ENCODE results near the gene PTPRK.

Gene PTPRK

DNA sequence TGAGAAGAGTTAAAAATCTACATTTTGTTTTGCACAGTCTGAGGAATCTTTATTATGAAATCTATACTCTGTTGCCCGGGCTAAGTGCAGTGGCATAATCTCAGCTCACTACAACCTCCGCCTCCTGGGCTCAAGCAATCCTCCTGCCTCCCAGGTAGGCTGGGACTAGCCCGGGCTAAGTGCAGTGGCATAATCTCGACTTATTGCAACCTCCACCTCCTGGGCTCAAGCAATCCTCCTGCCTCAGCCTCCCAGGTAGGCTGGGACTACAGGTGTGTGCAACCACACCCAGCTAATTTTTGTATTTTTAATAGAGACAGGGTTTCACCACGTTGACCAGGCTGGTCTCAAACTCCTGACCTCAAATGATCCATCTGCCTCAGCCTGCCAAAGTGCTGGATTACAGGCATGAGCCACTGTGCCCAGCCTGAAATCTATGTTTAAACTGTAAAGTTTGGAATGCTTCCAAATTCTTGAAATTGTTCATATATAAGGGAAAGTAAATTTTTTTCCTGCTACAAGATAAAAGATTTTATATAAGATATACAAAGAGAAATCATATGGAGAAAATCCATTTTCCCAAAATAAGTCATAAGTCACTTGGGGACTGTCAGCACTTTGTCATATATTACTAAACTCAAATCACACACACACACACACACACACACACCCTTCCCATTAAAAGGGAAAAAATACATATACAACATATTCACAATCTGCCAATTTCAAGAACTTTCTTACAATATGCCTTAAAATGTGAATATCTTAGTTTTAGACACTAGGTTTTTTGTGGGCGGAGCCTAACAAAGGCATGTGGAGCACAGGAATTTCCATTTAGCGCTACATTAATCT is 19.4 kb downstream of the PTPRK start:
- H3K4me2 ChIP-seq (ENCODE audit: low read length): no peak overlapping the region
- no peak overlapping the region for H3K9ac ChIP-seq
- H3K4me3 ChIP-seq (ENCODE audit: low read depth, low read length): no peak overlapping the region
- TF ChIP-seq, protein P1, sequence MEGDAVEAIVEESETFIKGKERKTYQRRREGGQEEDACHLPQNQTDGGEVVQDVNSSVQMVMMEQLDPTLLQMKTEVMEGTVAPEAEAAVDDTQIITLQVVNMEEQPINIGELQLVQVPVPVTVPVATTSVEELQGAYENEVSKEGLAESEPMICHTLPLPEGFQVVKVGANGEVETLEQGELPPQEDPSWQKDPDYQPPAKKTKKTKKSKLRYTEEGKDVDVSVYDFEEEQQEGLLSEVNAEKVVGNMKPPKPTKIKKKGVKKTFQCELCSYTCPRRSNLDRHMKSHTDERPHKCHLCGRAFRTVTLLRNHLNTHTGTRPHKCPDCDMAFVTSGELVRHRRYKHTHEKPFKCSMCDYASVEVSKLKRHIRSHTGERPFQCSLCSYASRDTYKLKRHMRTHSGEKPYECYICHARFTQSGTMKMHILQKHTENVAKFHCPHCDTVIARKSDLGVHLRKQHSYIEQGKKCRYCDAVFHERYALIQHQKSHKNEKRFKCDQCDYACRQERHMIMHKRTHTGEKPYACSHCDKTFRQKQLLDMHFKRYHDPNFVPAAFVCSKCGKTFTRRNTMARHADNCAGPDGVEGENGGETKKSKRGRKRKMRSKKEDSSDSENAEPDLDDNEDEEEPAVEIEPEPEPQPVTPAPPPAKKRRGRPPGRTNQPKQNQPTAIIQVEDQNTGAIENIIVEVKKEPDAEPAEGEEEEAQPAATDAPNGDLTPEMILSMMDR (IDR thresholded peaks at IDR 0.05): no peak
- H3K79me2 ChIP-seq: no peaks in the 10 kb centered on the region
- H3K27me3 ChIP-seq (ENCODE audit: control insufficient read depth, insufficient read depth, low read length): no peaks in the 10 kb centered on the region
- H3K9me3 ChIP-seq (ENCODE audit: control insufficient read depth, low read length): no peaks in the 10 kb centered on the region
- H3K27ac ChIP-seq: no peak overlapping the region
- no peaks in the 10 kb centered on the region for H3K36me3 ChIP-seq (ENCODE audit: control insufficient read depth, insufficient read depth, low read length)
- H2AFZ ChIP-seq: no peak overlapping the region
- no peaks in the 10 kb centered on the region for H3K4me1 ChIP-seq

DNA sequence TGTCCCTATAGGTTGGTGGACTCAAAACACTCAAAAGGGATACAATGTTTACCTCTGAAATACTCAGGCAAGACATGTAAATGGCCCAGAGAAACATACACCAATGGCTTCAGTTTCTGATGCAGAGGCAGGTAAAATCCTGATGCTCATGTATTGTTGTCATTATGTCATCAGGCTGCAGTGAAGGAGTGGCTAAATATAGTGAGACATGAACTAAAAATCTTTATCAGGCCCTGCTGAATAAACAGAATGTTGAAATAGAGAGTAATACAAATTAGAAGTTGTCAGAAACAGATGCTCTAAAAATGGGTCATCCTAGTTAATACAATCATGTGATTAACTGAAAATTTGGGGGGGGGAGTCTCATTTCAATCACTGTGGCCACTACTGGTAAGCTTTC is 20.4 kb downstream of the PTPRK start:
- no peaks in the 10 kb centered on the region for H3K4me1 ChIP-seq
- H3K27ac ChIP-seq: no peak overlapping the region
- no peak overlapping the region for H3K9ac ChIP-seq
- H2AFZ ChIP-seq: no peak overlapping the region
- no peaks in the 10 kb centered on the region for H3K36me3 ChIP-seq (ENCODE audit: control insufficient read depth, insufficient read depth, low read length)
- no peak overlapping the region for H3K4me3 ChIP-seq (ENCODE audit: low read depth, low read length)
- no peaks in the 10 kb centered on the region for H3K27me3 ChIP-seq (ENCODE audit: control insufficient read depth, insufficient read depth, low read length)
- no peaks in the 10 kb centered on the region for H3K9me3 ChIP-seq (ENCODE audit: control insufficient read depth, low read length)
- TF ChIP-seq, protein P1 (IDR thresholded peaks at IDR 0.05): no peak
- H3K4me2 ChIP-seq (ENCODE audit: low read length): no peak overlapping the region
- no peaks in the 10 kb centered on the region for H3K79me2 ChIP-seq

DNA sequence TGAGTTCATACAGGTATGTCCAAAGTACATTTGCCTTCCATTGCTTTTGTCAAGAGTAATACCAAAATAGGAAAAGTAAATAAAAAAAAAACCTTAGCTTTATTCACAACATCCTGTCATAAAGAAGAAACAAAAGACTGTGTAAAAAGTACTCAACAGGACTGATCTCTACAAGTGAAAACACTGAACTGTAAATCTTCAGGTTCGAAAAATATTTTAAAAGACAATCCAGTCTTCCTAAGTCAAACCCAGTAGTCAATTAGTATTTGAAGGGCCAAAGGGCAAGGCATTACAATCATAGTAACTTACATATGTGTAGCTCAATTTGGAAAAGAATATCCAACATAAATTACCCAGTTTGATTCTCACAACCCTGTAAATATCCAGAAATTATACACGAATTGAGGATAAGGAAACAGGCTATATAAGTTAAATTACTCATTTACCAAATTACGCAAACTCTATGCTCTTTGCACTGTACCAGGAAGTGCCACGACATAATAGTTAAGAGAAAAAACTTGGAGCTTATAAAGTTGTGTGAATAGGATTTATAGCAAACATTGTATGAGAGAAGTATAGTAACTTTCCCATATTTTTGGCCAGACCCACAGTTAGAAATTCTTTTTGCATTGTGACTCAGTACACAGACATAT is 21.2 kb downstream of the PTPRK start:
- Histone ChIP-seq H3K4me2 (ENCODE audit: low read length) (no peak overlapping the region), H3K79me2 (no peaks in the 10 kb centered on the region), H3K9me3 (ENCODE audit: control insufficient read depth, low read length) (no peaks in the 10 kb centered on the region), H3K4me1 (no peaks in the 10 kb centered on the region), H3K27ac (no peak overlapping the region), H3K27me3 (ENCODE audit: control insufficient read depth, insufficient read depth, low read length) (no peaks in the 10 kb centered on the region), H3K9ac (no peak overlapping the region), H2AFZ (no peak overlapping the region), H3K4me3 (ENCODE audit: low read depth, low read length) (no peak overlapping the region), H3K36me3 (ENCODE audit: control insufficient read depth, insufficient read depth, low read length) (no peaks in the 10 kb centered on the region)
- TF ChIP-seq, protein P1 (IDR thresholded peaks at IDR 0.05): no peak

DNA sequence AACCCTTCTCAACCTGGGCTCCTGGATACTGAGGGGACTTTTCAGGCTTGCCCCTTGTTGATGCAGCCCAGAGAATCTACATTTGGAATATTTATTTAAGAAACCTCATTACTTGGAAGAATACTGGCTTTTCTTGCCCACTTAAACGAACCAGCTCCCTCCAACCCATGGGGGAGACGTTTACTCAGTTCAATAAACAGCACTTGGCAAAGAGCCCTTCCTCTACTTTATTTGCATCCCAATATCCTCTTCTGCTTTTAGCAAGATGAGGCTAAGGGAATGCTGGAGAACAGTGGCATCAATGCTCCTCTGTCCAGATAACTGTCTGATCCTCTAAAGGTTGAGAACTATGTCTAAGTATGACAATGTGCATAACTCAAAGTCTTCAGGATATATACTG is 22.2 kb downstream of the PTPRK start:
- Histone ChIP-seq H3K4me3 (ENCODE audit: low read depth, low read length) (no peak overlapping the region), H3K4me1 (no peaks in the 10 kb centered on the region), H3K9ac (no peak overlapping the region), H3K4me2 (ENCODE audit: low read length) (no peak overlapping the region), H3K79me2 (no peaks in the 10 kb centered on the region), H3K36me3 (ENCODE audit: control insufficient read depth, insufficient read depth, low read length) (no peaks in the 10 kb centered on the region), H2AFZ (no peak overlapping the region), H3K9me3 (ENCODE audit: control insufficient read depth, low read length) (no peaks in the 10 kb centered on the region), H3K27ac (no peak overlapping the region), H3K27me3 (ENCODE audit: control insufficient read depth, insufficient read depth, low read length) (no peaks in the 10 kb centered on the region)
- TF ChIP-seq, protein P1 (IDR thresholded peaks at IDR 0.05): no peak

Measured in parathyroid adenoma (tissue), 2 donors.